H9 (cell line): ENCODE measurements around the gene PROKR2. TPM values are rescaled to one million over a fixed set of nuclear protein-coding genes. Genes with fewer than 3 reads are reported as not detected.

Experiments
- DNase-seq: peaks from one replicate; pipeline ENCODE4 v3.0.0-alpha.2; 2017
- H2AFZ ChIP-seq: one replicate; pipeline ENCODE4 v1.6.1; 2013; ENCODE audit warnings: mild to moderate bottlenecking, low read length, control low read depth, moderate library complexity
- H2AK5ac ChIP-seq: 2 replicates; pipeline ENCODE4 v1.6.1; 2013; ENCODE audit warnings: low read length, control low read depth, mixed read lengths; ENCODE audit not compliant: insufficient read length
- H2BK120ac ChIP-seq: one replicate; pipeline ENCODE4 v1.6.1; 2013; ENCODE audit warnings: low read depth, mild to moderate bottlenecking, low read length, control low read depth, inconsistent platforms; ENCODE audit not compliant: poor library complexity, severe bottlenecking
- H2BK12ac ChIP-seq: 2 replicates; pipeline ENCODE4 v1.6.1; 2013; ENCODE audit warnings: low read length, control low read depth, mixed read lengths, low read depth; ENCODE audit not compliant: insufficient read length
- H2BK15ac ChIP-seq: 2 replicates; pipeline ENCODE4 v1.6.1; 2013; ENCODE audit warnings: low read depth, low read length, control low read depth
- H2BK20ac ChIP-seq: one replicate; pipeline ENCODE4 v1.6.1; 2013; ENCODE audit warnings: low read depth, mild to moderate bottlenecking, low read length, control low read depth, inconsistent platforms; ENCODE audit not compliant: poor library complexity, severe bottlenecking
- H2BK5ac ChIP-seq: 2 replicates; pipeline ENCODE4 v1.6.1; 2013; ENCODE audit warnings: low read length, control low read depth, mixed read lengths; ENCODE audit not compliant: insufficient read length
- H3K14ac ChIP-seq: 2 replicates; pipeline ENCODE4 v1.6.1; 2013; ENCODE audit warnings: low read length, control low read depth; ENCODE audit not compliant: insufficient read depth
- H3K18ac ChIP-seq: 2 replicates; pipeline ENCODE4 v1.6.1; 2013; ENCODE audit warnings: low read depth, mild to moderate bottlenecking, mixed read lengths, low read length, control low read depth; ENCODE audit not compliant: insufficient read length
- H3K23ac ChIP-seq: 2 replicates; pipeline ENCODE4 v1.6.1; 2013; ENCODE audit warnings: low read length, control low read depth, mixed read lengths, low read depth; ENCODE audit not compliant: insufficient read length
- H3K23me2 ChIP-seq: 2 replicates; pipeline ENCODE4 v1.6.1; 2013; ENCODE audit warnings: low read depth, mild to moderate bottlenecking, mixed read lengths, low read length, control low read depth; ENCODE audit not compliant: insufficient read length, poor library complexity, severe bottlenecking
- H3K27ac ChIP-seq: 2 replicates; pipeline ENCODE4 v1.5.1; 2013; ENCODE audit warnings: low read length, control low read depth, mixed read lengths, low read depth; ENCODE audit not compliant: insufficient read length
- H3K27me3 ChIP-seq: 2 replicates; pipeline ENCODE4 v1.6.1; 2013; ENCODE audit warnings: low read length, control low read depth, inconsistent platforms; ENCODE audit not compliant: insufficient read depth
- H3K4ac ChIP-seq: 2 replicates; pipeline ENCODE4 v1.6.1; 2013; ENCODE audit warnings: low read depth, mild to moderate bottlenecking, control low read depth, inconsistent platforms, low read length, moderate library complexity
- H3K4me1 ChIP-seq: 2 replicates; pipeline ENCODE4 v1.6.1; 2013; ENCODE audit warnings: low read length, control low read depth, inconsistent platforms; ENCODE audit not compliant: insufficient read depth
- H3K4me2 ChIP-seq: 2 replicates; pipeline ENCODE4 v1.6.1; 2013; ENCODE audit warnings: low read length, control low read depth, mixed read lengths; ENCODE audit not compliant: insufficient read length, insufficient read depth
- H3K56ac ChIP-seq: 2 replicates; pipeline ENCODE4 v1.6.1; 2013; ENCODE audit warnings: low read depth, mild to moderate bottlenecking, mixed read lengths, low read length, control low read depth; ENCODE audit not compliant: insufficient read length
- H3K79me1 ChIP-seq: 2 replicates; pipeline ENCODE4 v1.6.1; 2013; ENCODE audit warnings: low read depth, mild to moderate bottlenecking, moderate library complexity, low read length, control low read depth, inconsistent platforms; ENCODE audit not compliant: insufficient read depth, poor library complexity, severe bottlenecking
- H3K79me2 ChIP-seq: 2 replicates; pipeline ENCODE4 v1.6.1; 2013; ENCODE audit warnings: low read length, control low read depth, inconsistent platforms; ENCODE audit not compliant: insufficient read depth
- H3K9ac ChIP-seq: 2 replicates; pipeline ENCODE4 v1.6.1; 2013; ENCODE audit warnings: low read length, control low read depth, mixed read lengths; ENCODE audit not compliant: insufficient read length; ENCODE audit errors: extremely low read depth
- H3K9me3 ChIP-seq: one replicate; pipeline ENCODE4 v1.6.1; 2013; ENCODE audit warnings: low read depth, low read length, inconsistent platforms; ENCODE audit not compliant: control insufficient read depth
- H3T11ph ChIP-seq: one replicate; pipeline ENCODE4 v1.6.1; 2013; ENCODE audit warnings: mild to moderate bottlenecking, low read length, control low read depth, inconsistent platforms
- H4K20me1 ChIP-seq: one replicate; pipeline ENCODE4 v1.6.1; 2013; ENCODE audit not compliant: control insufficient read depth, insufficient read length, insufficient read depth
- H4K5ac ChIP-seq: 2 replicates; pipeline ENCODE4 v1.6.1; 2013; ENCODE audit warnings: low read depth, mild to moderate bottlenecking, mixed read lengths, low read length, control low read depth; ENCODE audit not compliant: insufficient read length
- H4K8ac ChIP-seq: replicated peaks from 2 replicates; pipeline ENCODE4 v1.6.1; 2013; ENCODE audit warnings: low read length, control low read depth, mixed read lengths, low read depth; ENCODE audit not compliant: insufficient read length
- H4K91ac ChIP-seq: 2 replicates; pipeline ENCODE4 v1.6.1; 2013; ENCODE audit warnings: low read depth, mild to moderate bottlenecking, moderate library complexity, mixed read lengths, low read length, control low read depth; ENCODE audit not compliant: insufficient read length
- H3K27ac Mint-ChIP-seq, 3 experiments: 2 replicates in 2 of 3; 3 replicates in 1 of 3; pipeline ENCODE4 v1.8.0; 2020 to 2021; ENCODE audit warnings: mixed read lengths in 3 of 3, mild to moderate bottlenecking in 1 of 3, moderate library complexity in 1 of 3
- H3K27me3 Mint-ChIP-seq: 2 replicates; pipeline ENCODE4 v1.8.0; 2021; ENCODE audit warnings: low read depth, mild to moderate bottlenecking, moderate library complexity, mixed read lengths
- H3K36me3 Mint-ChIP-seq, 3 experiments: 2 replicates in 2 of 3; 3 replicates in 1 of 3; pipeline ENCODE4 v1.8.0; 2020 to 2021; ENCODE audit warnings: low read depth in 3 of 3, mixed read lengths in 3 of 3; ENCODE audit not compliant: insufficient read depth in 1 of 3
- H3K4me1 Mint-ChIP-seq, 2 experiments: 2 replicates each; pipeline ENCODE4 v1.8.0; 2020; ENCODE audit warnings: mixed read lengths in 2 of 2
- H3K4me3 Mint-ChIP-seq, 2 experiments: 2 replicates in 1 of 2; 3 replicates in 1 of 2; pipeline ENCODE4 v1.8.0; 2020 to 2021; ENCODE audit warnings: mild to moderate bottlenecking in 2 of 2, mixed read lengths in 2 of 2, moderate library complexity in 1 of 2
- H3K9me3 Mint-ChIP-seq, 2 experiments: 2 replicates in 1 of 2; 3 replicates in 1 of 2; pipeline ENCODE4 v1.8.0; 2020; ENCODE audit warnings: mild to moderate bottlenecking in 2 of 2, mixed read lengths in 2 of 2, moderate library complexity in 1 of 2
- CTCF ChIP-seq: fragments of 200-600 bp; sonication (generic); conservative IDR thresholded peaks from 3 replicates; pipeline ENCODE4 v1.8.0; 2021; ENCODE audit warnings: antibody characterized with exemption, mild to moderate bottlenecking
- WGBS: extraction: QIAGEN DNeasy Blood & Tissue Kit; methylation state at CpG from one replicate; pipeline ENCODE4 v1.1.7; 2013; ENCODE audit warnings: missing lambda C conversion rate, low lambda C conversion rate, mixed read lengths; ENCODE audit not compliant: insufficient read length; ENCODE audit errors: extremely low coverage; 5-methylcytosine and 5-hydroxymethylcytosine counted together
- total RNA-seq: library from RNA; stranded (reverse); gene quantifications from 2 replicates; pipeline ENCODE4 v1.2.1, GENCODE V29; 2021

The PROKR2 gene
- total RNA-seq, 1 experiment from 2014 or later = 0.46 TPM

DNA sequence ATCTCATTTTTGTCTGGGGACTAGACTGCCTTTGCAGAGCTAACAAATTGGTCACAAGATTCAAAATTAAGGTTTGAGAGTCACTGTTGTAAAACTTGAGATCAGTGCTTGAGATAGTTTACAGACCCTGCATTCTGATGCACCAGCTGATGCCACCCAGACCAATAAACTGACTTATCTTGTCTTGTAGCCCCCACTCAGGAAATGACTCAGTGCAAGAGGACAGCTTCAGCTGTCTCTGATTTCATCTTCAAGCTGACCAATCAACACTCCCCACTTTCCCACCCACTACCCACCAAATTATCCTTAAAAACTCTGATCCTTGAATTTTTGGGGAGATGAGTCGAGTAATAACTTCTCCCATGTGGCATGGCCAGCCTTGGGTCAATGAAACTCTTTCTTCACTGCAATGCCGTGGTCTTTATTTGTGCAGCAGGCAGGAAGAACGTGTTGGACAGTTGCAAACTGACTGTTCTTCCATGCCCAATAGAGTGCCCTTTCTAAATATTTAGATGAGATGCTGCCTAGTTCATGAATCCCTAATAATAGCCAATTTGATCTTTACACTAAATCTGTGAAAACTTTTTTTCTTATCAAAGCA is 48.3 kb upstream of the PROKR2 start:
- H3K14ac ChIP-seq = no peak overlapping the region
- Mint-ChIP-seq H3K9me3 (peaks cover 33 to 40% of the 10 kb centered on the region in 2 experiments), H3K27ac (no peak overlapping the region), H3K27me3 (no peaks in the 10 kb centered on the region), H3K36me3 (peaks cover 10 to 25% (median 11%) of the 10 kb centered on the region in 3 experiments), H3K4me3 (no peak overlapping the region), H3K4me1 (peaks cover 5% of the 10 kb centered on the region in 2 experiments; a peak in 2 of 4 replicates)
- no peaks in the 10 kb centered on the region for H3K79me1 ChIP-seq
- no peak for DNase-seq
- no peak overlapping the region for H3K27ac ChIP-seq
- WGBS = no CpG with 5 or more reads among the region's 3 CpGs
- no peaks in the 10 kb centered on the region for H3K4me1 ChIP-seq
- no peaks in the 10 kb centered on the region for H3K27me3 ChIP-seq
- H2AK5ac ChIP-seq = no peak overlapping the region
- H3K4me2 ChIP-seq = no peak overlapping the region
- no peak for TF ChIP-seq CTCF
- H2BK12ac ChIP-seq = no peak overlapping the region
- no peak overlapping the region for H4K5ac ChIP-seq
- no peaks in the 10 kb centered on the region for H4K20me1 ChIP-seq
- no peak overlapping the region for H3K9ac ChIP-seq
- H3K23ac ChIP-seq = no peak overlapping the region
- no peak overlapping the region for H2BK20ac ChIP-seq
- H2BK15ac ChIP-seq = no peak overlapping the region
- H3T11ph ChIP-seq = no peak overlapping the region
- no peak overlapping the region for H3K56ac ChIP-seq
- H4K91ac ChIP-seq = no peak overlapping the region
- no peak overlapping the region for H4K8ac ChIP-seq
- no peaks in the 10 kb centered on the region for H3K79me2 ChIP-seq
- H3K4ac ChIP-seq = no peak overlapping the region
- H3K18ac ChIP-seq = no peak overlapping the region
- no peak overlapping the region for H2BK5ac ChIP-seq
- H3K9me3 ChIP-seq = peaks cover 5% of the 10 kb centered on the region
- no peak overlapping the region for H2AFZ ChIP-seq
- H3K23me2 ChIP-seq = no peaks in the 10 kb centered on the region
- no peak overlapping the region for H2BK120ac ChIP-seq
